ENCODE results near the gene LGR5. TPM values are rescaled to one million over a fixed set of nuclear protein-coding genes. Genes with fewer than 3 reads are reported as not detected.
"Not testable (repeated sequence)": the region's sequence is repeated elsewhere in the genome, so short reads cannot be mapped to it uniquely, and the experiment has no call there.

LGR5 gene
- total RNA-seq, 1 donor from 2014 or later, result not detected

DNA sequence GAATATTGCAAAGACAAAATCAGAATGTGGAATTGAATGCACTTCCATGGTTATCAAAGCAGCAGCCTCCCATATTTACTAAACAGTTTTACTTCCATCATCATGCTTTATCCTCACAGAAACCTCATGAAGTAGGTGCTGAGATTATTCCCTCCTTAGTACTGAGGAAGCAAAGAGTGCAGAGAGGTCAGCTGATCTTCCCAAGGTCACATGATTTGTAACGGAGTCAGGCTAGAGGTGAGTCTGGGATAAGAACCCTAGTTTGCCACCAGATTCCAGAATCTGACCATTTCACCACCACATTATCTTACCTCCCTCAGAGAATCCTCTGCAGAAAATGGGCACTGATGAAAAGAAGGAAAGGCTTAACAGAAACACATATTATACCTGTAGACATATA is 102.0 kb downstream of the LGR5 start:
- DNase-seq (ENCODE audit: low read depth), result no peak

DNA sequence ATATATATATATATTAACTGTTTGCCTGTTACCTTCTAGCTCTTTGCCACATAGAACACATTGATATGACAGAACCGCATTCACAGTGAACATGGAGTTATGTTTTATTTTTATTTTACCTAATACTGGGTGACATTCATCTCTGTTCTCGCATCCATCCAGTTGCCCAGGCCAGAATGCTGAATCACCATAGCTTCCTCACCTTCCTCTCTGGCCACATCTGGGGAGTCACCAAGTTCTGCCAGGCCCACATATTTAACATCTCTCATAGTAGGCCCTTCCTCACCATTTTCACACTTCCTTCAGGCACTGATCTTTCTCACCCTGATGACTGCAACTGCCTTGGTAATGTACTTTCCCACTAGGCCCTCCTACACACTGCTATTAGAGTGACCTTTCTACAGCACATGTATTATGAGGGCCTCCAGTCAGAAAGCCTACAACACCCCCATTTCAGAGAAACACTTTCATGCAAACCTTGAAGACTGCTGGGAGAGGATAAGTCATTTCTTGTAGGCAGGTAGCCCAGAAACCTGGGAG is 106.8 kb downstream of the LGR5 start:
- DNase-seq (ENCODE audit: low read depth), result no peak

DNA sequence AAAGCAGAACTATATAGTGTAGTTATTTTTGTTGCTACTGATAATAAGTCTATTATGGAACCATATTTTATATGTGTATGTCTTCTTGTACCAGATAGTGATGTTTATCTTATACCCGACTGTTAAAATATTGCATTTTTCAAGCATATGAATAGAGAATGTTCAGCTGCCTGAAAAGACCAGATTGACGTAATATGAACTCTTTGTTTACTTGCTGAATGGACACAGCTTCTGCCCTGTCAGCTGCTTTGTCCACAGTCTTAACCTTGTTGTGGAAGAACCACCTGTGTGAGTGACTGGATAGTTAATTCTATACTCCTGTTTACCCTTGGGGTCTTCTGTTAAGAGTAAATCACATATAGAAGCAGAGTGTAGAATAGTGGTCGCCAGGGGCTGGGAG is 109.3 kb downstream of the LGR5 start:
- DNase-seq (ENCODE audit: low read depth), result peak; percentile 37

DNA sequence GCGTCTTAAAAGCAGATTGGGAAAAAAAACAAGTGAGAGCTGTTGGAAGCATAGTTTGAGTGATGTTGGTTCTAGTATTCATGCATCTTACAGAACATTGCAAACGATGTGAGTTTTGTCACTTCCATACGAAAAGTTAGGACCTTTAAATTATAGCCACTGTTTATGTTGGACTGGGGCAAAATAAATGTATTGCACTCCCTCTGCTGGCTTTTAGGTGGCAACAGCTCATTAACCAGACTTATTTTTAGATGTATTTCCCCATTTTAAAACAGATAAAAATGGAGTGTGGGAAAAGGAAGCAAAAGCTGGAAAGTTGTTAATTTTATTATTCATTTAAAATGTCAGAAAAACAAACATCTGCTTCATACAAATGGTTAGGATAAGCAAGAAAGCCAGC is 111.9 kb downstream of the LGR5 start:
- peak; percentile 8 for DNase-seq (ENCODE audit: low read depth)

DNA sequence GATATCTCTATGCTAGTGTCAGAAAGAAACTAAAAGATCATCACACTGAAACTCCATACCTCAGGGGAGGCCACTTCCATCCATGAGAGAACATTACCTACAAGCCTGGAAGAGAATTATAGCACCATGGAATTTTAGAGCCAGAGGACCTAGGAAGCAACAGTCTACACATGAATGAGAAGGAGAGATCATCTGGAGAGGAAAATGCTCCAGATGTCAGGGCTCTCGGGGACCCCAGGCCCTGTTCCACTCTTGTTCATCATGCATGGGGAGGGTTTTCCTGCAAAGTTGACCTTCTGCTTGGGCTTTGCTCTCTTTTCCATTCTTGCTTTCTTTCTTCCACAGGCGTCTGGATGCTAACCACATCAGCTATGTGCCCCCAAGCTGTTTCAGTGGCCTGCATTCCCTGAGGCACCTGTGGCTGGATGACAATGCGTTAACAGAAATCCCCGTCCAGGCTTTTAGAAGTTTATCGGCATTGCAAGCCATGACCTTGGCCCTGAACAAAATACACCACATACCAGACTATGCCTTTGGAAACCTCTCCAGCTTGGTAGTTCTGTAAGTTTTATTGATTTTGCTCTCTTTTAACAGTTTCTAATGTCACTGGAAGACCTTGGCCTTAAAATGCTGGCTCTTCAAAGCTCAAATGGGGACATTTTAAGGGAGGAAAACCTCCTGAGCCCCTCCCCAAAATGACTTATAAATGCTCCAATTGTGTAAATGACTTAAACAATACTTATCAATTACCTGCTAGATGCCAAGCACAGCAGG is 113.3 kb downstream of the LGR5 start:
- DNase-seq (ENCODE audit: low read depth), result peak; percentile 13

DNA sequence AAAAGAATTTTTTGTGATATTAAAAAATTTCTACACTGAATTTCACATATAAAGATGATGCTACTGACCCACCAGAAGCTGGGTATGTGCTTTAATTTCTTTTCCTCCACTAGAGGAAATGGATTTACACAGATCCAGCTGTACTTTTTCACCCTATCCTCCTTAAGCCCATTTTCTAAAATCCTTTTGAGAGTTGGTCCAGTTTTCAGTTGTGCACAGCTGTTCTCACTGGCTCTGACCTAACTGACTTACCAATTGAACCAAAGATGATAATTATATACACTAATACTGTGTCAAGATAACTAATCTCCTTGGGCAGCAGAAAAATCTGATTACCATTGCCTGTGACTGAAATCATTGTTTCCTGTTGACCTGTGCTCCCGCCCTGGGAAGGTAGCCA is 115.6 kb downstream of the LGR5 start:
- no peak for DNase-seq (ENCODE audit: low read depth)

DNA sequence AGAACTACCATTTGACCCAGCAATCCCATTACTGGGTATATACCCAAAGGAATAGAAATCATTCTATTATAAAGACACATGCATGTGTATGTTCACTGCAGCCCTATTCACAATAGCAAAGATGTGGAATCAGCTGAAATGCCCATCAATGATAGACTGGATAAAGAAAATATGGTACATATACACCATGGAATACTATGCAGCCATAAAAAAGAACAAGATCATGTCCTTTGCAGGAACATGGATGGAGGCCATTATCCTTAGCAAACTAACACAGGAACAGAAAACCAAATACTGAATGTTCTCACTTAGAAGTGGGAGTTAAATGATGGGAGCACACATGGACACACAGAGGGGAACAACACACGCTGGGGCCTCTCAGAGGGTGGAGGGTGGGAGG is 116.2 kb downstream of the LGR5 start:
- not testable (repeated sequence) for DNase-seq (ENCODE audit: low read depth)

DNA sequence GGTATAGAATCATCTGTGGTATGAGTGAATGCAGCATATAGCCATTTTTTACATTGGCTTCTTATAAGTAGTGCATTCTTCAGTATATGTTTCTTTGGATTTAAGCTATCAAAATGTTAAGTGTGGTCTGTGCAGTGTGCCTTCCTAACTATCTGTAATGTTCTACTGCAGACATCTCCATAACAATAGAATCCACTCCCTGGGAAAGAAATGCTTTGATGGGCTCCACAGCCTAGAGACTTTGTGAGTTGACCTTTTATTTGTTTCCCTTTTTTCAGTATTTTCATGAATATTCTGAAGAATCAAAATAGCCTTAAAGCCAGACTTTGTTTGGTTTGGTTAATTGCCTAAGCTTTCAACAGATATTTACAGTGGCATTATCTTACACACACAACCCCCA is 116.8 kb downstream of the LGR5 start:
- DNase-seq (ENCODE audit: low read depth), result no peak

DNA sequence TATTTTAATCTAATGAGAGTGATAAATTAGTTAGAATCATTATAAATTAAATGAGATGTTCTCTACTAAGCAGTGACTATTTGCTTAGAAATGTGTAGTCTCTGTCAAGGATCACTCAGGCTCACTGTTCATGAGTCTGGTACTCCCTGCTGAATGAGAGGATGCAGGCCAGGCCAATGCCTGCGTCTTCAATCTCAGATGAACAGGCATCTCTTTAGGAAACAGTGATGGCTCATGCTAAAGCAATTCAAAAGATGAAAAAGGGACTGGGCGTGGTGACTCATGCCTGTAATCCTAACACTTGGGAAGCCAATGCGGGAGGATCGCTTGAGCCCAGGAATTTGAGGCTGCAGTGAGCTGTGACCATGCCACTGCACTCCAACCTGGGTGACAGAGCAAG is 117.3 kb downstream of the LGR5 start:
- peak; percentile 92 for DNase-seq (ENCODE audit: low read depth)

DNA sequence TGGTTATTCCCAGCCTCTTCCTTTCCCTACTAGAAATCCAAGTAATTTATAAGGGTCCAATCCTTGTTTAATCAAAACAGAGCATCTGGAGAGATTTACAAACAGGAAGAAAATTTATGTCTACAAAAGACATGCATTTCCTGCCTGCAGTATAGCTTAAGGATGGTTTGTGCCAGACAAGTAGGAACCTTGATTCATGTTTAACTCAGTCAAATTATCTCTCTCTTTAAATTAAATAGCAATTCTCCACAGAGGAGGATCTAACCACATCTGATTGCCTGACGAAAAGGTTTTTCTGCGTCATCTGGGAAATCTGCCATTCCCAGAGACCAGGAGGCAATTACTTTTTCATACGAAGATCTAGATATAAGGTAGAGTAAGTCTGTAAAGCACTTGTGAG is 118.8 kb downstream of the LGR5 start:
- no peak for DNase-seq (ENCODE audit: low read depth)

DNA sequence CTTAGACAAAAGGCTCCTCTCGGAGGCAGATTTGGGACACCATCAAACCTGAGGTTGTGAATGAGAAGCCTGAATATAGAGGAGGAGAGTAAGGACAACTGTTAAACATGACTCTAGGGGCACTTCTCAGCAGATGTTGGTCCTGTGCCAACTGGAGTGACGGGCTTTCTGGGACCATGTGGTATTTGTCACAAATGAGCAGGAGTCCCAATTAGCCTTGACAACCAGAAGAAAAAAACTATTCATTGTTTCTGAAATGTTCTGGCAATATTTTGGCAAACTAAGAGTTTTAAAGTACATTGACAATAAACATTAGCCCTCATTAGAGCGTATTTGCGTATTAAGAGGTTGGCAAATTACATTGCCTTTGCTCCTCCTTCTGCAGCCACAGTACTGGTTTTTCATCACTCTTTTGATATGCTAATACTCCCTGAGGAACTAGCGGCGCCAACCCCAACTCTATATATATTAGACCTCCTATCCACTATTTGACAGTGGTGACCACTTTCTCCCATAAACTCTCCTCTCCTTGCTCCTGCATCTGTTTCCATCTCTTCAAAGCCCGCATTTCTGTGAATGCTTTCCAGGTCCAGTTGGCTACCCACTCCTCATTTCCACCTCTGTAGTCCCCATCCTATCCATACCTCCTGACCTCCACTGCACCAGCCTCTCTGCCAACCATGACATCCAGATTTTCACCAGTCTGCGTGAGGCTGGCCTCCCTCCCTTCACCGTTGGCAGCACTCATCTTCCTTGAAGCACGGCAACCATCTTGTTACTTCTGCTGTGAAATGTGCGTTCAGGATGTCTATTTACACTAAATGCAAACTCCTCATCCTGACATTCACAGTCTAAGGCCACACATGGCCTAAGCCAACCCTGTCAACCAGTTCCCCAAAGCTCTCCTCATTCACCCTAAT is 123.3 kb downstream of the LGR5 start:
- no peak for DNase-seq (ENCODE audit: low read depth)

DNA sequence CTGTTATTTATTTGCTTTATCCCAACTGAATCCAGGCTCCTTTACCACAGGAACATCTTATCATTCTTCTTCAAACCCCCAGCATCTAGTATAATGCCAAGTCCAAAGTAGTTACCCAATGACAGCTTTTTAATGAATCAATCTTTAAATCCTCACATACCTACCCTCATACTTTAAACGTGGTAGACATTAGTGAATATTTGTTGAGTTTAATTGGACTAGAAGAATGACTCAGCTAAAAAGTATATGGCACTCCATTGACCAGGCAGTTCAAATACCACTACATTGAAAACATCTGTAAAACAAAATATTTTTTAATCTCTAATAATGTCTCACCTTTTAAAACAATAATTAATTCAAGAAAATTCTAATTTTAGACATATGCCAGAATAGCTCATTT is 125.9 kb downstream of the LGR5 start:
- DNase-seq (ENCODE audit: low read depth), result no peak

DNA sequence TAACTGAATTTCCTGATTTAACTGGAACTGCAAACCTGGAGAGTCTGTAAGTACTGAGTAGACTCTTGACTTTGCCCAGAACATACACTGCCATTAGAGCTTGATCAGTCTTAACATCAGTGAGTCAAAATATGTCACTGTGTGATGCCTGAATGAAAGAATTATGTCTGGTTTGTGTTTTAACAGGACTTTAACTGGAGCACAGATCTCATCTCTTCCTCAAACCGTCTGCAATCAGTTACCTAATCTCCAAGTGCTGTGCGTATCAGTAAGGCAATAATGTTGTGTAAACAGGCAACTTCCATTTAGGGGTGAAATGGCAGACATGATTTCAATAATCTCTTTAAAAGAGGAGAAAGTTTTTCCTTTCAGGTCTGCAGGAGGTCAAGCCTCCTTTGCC is 127.1 kb downstream of the LGR5 start:
- DNase-seq (ENCODE audit: low read depth), result no peak

DNA sequence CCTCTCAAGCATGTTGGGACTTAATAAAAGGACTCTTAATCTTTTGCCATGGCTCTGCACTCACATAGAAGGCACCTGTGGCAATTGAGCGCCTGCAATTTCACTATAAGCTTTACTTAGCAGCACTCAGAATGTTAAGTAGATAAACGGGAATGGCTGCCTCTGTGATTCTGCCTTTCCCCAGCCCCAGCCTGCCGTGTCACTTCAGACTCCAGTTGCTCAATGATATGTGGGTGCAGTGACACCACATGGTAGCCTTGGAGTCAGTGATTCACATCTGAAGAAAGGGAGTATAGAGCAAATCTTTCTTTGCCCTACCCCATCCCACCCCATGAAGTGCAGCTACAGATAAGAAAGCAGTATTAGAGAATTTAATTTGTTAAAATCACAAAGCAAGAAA is 127.9 kb downstream of the LGR5 start:
- peak; percentile 25 for DNase-seq (ENCODE audit: low read depth)

DNA sequence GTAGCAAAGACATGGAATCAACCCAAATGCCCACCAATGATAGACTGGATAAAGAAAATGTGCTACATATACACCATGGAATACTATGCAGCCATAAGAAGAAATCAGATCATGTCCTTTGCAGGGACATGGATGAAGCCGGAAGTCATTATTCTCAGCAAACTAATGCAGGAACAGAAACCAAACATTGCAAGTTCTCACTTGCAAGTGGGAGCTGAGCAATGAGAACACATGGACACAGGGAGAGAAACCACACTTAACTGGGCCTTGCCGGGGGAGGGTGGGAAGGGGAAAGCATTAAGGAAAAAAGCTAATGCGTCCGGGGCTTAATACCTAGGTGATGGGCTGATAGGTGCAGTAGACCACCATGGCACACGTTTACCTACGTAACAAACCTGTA is 130.3 kb downstream of the LGR5 start:
- not testable (repeated sequence) for DNase-seq (ENCODE audit: low read depth)

DNA sequence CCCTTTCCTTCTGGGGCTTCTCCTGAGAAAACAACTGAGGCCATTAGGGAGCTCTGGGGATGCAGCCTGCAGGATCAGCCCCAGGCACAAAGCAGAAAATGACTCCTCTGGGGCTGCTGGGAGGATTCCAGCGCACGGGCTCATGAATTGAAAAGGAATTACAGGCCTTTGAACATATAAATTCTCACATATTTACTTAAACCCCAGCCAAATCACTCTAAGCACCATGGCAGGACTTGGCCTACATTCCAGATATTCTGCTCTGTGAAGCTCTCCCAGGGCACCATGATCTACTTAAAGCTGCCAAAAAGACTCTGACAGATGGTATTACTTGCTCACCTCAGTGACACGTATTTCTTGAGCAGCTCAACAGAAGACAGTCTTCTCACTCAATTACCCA is 136.9 kb downstream of the LGR5 start:
- DNase-seq (ENCODE audit: low read depth), result no peak

DNA sequence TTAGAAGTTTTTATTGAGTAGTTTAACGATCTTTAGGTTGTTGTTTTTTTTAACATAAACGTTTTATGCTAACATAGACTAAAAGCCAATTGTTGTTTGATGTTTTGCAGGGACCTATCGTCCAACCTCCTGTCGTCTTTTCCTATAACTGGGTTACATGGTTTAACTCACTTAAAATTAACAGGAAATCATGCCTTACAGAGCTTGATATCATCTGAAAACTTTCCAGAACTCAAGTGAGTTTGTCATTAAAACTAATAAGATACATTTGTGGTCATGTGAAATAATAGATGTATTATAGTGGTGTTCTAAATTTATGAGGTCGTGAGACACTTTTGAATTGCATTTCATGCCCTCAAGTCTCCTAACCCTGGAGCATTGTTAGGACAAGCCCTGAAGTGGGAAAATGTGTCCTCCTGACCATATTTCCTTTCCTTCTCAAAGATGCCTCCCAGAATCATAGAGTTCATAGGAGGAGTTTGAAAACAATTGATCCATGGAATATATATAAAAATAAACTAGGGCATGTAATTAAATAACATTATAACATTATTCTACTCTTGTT is 139.2 kb downstream of the LGR5 start:
- no peak for DNase-seq (ENCODE audit: low read depth)

DNA sequence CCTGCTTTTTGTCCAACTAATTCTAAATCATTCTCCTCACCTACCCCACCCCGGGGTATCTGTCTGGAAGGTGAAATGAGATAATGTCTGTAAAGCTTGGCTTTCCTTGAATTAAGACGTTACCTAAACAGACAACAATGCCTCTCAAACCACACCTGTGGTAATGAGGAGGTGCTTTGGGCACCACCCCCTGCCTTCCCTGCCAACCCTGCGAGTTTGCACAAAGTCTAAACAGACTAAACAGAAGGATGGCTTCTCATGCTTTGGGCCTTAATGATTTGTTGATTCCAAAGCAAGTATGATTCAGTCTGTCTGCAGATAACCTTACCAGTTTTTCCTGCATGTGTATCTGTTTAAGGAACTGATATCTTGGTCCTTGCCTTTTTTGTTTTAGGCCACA is 141.6 kb downstream of the LGR5 start:
- no peak for DNase-seq (ENCODE audit: low read depth)

DNA sequence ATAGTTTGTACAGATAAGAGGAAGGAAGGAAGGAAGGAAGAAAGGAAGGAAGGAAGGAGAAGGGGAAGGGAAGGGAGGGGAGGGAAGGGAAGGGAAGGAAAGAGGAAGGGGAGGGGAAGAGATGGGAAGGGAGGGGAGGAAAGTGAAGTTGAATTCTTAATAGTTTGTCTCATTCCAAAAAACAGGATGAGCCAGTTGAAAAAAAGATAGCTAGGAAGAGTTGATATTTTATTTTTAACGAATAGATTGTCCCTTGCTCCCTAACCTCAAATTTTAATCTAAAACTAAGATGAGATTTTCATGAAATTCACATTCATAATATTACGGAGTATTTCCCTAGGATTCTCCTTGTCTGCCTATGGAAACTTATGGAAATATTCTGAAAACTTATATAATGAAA is 143.3 kb downstream of the LGR5 start:
- DNase-seq (ENCODE audit: low read depth), result no peak

DNA sequence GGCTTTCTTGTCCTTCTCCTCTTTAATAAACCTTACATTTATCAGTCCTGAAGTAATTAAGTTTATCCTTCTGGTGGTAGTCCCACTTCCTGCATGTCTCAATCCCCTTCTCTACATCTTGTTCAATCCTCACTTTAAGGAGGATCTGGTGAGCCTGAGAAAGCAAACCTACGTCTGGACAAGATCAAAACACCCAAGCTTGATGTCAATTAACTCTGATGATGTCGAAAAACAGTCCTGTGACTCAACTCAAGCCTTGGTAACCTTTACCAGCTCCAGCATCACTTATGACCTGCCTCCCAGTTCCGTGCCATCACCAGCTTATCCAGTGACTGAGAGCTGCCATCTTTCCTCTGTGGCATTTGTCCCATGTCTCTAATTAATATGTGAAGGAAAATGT is 144.8 kb downstream of the LGR5 start:
- no peak for DNase-seq (ENCODE audit: low read depth)

DNA sequence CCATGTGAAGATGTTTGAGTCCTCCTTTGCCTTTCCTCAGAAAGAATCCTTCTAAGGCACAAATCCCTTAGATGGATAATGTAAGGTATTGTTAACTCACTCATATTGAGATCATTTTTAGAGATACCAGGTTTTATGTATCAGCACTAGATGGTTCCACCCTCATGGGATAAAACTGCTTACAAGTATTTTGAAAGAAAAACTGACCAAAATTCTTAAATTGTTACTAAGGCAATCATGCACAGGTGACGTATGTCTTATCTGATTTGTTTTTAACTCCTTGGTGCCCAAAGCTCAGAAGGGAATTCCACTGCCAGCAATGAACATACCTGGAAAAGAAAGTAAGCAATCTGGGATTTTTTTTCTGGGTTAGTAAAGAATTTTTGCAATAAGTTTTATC is 145.6 kb downstream of the LGR5 start:
- no peak for DNase-seq (ENCODE audit: low read depth)

DNA sequence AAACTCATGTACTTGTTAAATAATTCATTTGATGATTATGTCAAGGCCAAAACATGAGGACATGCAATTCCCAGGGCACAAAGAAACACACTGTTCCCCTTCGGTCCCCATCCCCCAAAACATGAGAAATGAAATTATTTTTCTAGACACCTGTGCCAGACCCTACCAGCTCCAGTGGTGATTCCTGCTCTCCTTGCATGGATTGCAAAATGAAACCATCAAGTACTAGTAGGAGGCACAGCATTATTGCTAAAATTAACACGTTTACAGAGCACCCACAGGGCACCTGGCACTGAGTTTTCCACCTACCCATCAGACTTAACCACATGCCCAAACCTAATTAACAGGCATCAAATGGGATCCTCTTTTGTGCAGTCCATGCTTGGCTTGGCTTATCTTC is 147.4 kb downstream of the LGR5 start:
- peak; percentile 16 for DNase-seq (ENCODE audit: low read depth)

All from myocyte (in vitro differentiated cells).